GM18517 (cell line): ENCODE measurements around the gene WWOX.

Experiments
- ATAC-seq: cut with Tn5 transposase; IDR thresholded peaks from one replicate; pipeline ENCODE4 v1.9.1; 2021; ENCODE audit warnings: mild to moderate bottlenecking, moderate library complexity; ENCODE audit not compliant: unreplicated experiment

WWOX gene

DNA sequence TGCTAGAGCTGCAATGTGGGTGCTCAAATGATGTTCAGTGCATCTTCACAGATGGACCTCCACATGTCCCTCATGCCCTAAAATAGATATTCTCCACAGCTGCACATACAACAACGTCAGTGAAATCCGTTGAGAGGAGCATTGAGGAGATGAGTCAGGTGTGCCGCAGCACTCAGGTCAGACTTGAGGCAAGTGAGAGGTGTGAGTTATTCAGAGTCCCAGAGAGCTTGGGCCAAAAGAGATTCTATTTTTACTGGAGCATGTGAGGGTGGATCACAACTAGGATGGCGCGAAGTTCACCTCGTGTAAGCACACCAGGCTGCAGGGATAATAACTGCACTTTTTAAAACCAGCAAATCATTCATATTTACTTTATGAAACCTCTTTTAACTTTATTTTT, 855.8 kb downstream of the WWOX start:
- ATAC-seq = no peak

DNA sequence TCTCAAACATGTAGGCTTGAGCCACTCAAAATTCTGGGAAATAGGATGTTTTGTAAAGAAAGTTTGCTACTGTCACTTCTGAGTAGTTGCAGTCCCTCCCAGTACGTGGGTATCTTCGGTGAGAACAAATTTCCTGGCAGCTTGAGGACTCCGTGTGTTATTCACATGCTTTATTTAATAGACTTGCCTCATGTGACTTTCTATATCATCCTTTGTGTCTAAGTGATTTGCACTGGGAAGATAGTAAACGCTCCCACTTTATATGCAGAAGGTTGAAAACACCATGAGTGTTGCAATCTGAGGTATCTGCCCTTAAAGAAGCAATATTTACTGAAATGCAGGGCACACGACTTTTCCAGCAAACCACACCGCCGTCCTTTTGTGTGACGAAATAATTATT, 857.4 kb downstream of the WWOX start:
- ATAC-seq = no peak

DNA sequence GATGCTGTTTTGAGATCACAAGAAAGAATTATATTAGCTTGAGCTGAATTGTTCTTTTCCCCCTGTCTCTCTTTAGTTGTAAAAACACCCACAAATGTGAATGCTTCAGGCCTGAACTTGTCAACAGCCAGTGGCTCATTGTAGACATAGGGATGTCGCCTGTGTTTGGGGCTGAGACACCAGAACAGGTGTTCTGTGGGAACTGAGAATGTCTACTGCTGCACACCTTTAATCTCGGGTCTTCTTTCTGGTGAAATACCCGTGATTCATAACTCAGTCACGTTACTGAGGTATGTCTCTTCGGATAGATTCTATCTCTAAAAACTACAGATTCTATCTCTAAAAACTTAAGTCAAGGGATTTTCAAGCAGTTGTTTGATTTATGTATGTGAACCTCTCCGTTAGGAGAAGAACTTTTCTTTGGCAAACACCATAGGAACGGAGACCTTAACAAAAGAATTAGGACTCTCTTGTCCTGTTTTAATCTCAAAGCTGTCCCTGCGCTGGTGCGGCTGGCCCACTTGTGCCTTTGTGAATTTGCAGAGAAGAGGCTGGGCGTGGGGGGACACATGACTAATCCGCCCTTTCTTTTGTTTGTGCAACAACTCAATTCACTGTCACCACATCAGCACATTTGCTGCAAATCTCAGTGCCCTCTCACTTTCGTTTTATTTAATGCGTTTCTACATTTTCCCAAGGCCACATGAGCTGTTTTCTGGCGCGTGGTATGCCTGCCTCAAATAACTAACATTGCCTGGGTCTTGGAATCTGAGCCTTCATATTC, 858.1 kb downstream of the WWOX start:
- no peak for ATAC-seq

DNA sequence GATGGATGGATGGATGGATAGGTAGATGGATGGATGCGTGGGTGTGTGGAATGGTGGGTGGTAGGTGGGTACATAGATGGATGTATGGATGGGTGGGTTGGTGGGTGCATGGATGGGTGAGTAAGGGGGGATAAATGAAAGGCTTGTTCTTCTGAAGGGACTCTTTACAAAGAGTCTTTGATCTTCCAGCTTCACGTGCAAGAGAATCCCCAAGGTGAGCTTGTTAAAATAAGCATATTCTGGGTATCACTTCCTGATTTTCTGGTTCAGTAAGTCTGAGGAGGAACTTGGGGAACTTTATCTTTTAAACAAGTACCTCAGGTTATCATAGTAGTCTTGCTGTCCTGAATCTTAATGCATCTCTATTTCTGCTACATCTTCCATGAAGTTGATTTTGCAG, 862.0 kb downstream of the WWOX start:
- ATAC-seq = no peak

DNA sequence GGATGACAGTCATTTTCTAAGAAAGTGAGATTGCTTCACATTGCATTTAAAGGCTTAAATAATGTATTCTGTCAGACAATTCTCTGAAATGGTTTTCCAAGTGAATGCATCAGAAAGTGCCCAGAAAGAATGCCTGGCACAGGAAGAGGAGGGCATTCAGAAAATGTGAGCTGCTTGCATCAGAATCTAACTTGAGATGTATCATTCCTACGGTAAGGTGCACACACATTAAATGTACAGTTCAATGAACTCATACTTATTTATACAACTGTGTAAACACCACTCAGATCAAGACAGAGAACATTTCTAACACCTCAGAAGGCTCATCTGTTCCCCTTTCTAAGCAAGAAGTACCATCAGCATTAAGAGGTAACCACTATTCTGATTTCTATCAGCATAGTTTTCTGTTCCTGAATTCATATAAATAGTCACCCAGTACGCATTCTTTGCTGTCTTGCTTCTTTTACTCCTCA, 863.0 kb downstream of the WWOX start:
- ATAC-seq = peak; percentile 96

DNA sequence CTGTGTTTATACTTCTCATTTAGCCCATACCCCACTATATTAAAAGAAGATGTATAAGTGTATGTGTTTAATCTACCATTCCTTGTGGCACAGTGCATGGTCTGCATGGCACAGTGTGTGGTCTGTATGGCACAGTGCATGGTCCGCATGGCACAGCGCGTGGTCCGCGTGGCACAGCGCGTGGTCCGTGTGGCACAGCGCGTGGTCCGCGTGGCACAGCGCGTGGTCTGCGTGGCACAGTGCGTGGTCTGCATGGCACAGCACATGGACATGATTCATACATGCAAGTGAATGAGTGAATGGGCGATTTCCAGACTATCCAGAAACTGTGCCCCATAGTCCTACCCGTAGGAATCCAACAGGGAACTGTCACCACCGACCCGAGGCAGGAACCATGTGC, 868.5 kb downstream of the WWOX start:
- ATAC-seq = no peak

DNA sequence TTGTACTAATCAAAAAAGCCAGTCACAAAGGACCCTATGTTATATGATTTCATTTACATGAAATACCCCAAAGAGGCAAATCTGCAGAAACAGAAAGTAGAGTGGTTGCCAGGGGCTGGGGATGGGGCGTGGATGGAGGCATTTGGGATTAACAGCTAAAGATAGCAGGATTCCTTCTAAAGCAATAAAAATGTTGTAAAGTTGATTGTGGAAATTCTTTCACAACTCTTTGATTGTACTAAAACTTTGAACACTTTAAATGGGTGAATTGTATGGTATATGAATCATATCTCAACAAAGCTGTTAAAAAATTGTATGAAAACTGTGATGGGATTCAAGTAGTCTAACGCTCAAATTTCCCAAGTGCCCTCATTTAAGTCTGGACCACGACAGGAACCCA, 870.3 kb downstream of the WWOX start:
- no peak for ATAC-seq

DNA sequence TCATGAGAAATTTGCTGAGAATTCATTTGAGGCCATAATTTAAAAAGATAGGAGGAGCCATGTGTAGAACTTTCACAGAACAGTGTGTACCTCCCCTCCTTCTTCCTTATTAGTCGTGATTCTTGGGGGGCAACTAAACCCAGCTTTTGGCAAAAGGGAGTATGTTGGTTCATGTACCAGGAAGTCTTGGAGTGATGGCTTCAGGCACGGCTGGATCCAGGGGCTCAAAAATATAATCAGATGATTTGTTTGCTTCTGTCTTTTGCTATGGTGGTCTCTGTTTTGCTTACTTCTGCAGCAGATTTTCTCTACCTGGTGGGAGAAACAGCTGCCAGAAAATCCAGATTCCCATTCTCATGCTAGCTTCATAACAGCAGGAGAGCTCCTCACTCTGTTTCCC, 871.2 kb downstream of the WWOX start:
- no peak for ATAC-seq

DNA sequence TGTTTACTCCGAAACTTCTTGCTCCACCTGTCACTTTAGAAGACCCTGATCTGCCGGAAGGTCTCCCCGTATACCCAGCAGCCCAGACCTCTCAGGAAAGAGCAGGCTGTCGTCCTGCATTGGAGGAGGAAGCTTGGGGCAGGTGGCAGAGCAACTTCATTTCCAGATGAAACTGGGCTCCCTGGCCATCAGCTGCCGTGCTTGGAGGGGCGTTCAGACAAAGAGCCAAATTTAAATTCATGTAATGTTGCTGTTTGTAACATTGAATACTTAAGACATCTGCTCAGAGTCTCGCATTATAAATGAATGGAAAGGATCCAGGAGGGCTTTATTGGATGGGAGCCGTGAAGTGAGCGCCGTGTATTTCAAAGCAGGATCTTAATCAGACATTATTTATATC, 872.6 kb downstream of the WWOX start:
- ATAC-seq = no peak

DNA sequence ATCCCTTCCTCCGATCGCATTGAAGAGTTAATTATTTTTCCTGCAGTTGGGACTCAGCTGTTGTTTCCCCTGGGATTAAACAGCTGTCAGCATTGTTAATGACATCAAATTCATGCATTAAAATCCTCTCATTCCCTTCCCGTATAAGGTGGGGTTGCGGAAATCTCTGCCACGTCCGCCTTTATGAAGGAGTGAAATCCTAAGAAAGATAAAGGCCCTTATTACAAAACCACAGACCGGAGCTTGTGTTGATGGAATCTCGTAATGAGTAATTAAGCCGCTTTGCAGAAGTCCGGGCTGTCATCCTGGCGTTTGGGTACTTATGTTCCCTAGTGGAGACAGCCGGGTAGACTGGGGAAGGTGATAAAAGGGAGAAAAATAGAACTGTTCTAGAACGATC, 873.5 kb downstream of the WWOX start:
- ATAC-seq = no peak

DNA sequence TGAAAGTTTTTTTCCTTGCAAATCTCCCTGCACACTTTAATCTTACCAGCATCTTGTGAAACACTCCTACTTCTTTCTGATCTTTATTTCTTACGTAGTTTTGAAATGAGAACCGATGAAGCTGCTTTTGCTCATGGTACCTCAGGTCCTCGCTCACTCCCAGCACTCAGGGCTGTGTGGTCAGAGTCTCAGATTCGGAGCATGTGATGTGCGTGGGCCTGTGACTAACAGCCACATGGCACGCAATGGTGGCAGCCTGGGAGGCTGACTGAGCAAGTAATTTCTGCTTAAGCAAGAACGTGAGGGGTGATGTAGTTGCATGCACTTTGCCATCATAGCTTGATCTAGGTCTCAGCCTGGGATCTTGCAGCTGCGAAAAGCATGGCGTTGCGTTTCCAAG, 876.8 kb downstream of the WWOX start:
- no peak for ATAC-seq

DNA sequence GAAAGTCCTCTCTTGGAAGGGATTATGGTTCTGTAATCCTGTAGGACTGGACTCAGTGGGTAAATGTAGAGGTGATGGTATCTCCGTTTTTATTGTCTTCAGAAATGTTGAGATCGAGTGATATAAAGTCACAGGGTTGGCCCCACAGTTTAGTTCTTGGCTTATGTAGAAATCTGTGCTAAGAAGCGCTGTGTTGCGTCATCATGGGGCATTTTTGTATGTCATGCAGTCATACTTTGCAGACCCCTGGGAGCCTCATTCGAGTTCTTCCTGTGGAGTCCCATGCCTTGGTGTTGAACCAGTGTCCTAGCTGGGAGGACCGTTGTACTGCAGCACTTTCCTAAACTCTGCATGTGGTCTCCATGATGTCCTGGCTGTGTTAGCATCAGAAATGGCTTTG, 881.4 kb downstream of the WWOX start:
- ATAC-seq = no peak

DNA sequence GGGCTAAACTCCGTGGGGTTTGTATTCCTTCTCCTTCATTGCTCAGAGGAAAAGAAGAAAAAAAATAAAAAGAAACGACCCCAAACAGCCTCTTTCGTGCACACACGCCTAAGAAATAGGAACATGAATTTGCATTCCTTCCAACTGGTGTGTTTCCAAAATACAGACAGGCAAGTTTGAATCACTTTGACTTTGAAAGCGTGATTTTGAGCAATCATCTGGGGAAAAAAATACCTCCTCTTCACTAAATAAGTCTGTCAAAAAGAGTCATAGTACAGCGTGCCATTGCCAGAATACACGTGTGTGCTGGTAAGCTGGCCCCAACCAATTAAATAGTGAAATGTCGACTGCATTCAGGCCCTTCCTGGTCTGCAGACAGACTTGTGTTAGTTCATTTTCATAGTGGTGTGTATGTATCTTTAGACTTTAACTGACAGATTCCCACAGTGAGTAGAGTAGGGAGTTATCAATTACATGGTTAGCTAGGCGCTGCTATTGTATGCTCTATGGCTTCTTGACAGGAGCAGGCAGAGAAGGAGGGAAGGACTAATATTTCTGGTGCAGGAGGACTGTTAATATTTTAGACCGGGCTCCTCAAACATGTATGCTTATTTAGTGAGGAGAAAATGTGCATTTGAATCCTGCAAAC, 882.8 kb downstream of the WWOX start:
- ATAC-seq = no peak

DNA sequence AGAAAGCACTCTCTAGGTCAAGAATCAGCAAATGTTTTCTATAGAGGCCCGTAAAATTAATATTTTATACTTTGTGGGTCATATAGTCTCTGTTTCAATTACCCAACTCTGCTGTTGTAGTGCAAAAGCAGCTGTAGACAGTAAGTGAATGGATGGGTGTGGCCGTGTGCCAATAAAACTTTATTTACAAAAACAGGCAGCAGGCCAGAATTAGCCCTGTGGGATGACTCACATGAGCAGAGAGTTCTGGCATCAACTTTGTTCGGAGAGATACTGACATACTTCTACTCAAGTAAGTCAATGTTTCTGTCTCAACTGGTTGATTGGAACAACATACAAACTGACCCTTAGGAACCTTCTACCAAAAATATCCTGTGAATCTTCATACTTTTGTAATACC, 884.9 kb downstream of the WWOX start:
- ATAC-seq = no peak

DNA sequence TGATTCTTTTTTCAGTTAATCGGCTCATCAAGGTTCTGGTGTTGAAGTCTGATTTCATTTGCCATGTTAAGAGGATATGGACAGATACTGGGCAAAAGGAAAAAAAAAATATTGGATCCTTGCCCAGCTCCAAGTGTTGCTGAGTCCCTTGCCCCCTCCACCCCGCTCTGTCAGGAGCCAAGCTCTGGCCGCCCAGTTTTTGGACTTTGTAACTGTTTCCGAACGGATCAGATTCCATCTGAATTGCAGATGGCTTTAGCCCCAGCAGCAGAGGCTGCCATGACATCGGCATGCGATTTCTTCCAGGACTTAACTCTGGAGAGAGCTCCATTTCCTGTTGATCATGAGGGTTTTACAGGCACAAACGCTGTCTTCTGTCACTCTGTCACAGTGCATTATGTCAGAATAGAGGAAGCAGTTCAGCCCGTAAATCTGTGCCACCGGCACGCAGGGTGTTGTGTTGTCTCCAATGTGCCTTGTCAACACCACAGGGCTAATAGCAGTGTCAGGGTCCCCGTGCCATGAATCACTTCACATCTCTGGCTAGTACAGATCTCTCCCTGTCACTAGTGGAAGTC, 885.5 kb downstream of the WWOX start:
- ATAC-seq = no peak

DNA sequence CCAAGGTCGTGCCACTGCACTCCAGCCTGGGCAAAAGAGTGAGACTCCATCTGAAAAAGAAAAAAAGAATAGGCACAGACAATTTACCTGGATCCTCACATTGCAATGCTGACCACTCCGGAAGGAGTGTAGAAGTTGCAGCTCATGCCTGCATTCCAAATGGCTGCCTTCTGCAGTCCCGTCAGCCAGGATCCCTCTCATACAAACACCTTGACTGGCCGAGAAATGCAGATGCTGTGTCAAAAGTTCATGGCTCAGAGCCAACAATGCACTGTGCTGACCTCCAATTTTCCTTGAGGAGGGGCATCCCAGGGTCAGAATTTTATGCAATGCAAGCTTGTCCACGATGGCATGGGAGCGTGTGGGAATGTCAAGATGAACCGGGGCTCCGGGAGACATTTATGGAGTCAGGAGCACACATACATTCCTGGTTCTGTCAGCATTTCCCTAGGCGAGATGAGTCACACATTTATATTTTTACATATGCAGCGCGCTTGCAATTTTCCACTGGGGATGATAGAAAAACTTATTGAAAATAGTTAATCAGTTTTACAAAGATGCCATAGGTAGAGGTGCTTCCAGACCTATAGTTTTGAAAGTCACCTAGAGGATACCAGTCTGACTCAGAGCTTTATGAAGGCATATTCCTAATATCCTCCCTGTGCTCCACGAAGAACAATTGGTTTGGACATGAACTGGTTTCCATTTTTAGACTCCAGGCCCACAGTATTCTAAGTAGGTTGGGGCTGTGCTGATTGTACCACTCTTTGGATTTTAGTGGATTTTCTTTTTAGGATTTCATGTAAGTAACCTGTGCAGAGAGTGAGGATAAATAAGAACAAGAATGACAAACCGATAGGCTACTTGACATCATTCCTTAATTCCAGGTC, 886.5 kb downstream of the WWOX start:
- no peak for ATAC-seq

DNA sequence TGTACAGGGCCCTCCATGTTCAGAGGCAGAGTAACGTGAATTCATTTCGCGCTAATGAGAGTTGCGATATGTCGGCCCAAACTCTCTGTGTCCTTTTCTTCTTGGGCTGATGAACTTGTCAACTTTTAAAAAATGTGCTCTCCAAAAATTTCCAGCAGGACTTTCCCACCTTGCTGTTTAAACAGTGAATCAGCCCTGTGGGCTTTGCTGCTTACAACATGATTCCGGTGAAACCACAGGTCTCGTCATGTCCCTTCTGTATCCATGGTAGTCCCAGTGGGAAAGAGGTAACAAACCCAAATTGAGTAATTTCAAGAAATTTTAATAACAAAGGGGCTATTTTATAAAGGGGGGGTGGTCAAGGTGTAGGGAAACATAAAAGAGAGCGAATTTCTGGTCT, 888.2 kb downstream of the WWOX start:
- no peak for ATAC-seq

DNA sequence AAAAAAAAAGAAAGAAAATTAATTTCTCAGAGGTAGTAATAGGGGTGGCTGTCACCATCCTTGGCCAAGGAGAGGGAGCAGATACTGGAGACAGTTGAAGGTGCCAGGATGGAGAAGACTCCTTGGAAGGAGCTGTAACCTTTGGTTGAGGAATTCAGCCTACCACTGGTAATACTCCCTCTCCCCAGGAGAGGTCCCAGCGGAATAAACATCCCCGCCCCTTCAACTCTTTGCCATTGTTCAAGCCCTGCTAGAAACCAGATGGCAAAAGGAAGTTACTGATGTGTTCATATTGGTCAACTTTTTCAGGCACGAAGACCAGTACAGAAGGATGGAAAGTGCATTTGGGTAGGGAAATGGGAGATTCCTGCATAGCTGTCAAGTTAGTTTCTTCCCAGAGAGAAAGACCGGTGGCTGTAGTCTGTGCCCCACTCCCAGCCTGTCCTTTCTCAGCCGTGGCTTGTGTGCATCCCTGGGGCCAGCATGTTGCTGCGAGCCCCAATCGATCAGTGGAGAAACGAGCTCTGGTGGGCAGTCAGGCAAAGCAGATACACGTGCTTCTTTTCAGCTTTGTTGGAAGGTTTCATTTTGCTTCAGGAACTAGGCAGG, 889.0 kb downstream of the WWOX start:
- ATAC-seq = no peak

DNA sequence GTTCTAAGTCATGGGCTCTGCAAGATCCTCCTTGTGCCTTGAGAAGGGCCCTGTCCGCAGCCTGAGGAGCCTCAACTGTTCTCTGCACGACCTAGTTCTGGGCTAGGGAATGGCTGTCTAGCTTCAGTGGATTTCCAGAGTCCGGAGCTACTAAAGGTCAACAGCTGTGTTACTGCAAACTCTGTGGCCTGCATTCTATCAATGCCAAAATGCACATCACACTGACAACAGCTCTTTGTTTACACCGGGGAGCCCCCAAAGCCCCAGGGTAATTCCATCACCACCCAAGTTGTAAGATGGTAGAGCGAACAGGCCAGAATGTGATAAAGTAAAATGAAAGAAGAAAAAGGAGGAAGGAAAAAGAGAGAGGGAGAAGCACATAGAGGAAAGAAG, 890.9 kb downstream of the WWOX start:
- ATAC-seq = no peak

DNA sequence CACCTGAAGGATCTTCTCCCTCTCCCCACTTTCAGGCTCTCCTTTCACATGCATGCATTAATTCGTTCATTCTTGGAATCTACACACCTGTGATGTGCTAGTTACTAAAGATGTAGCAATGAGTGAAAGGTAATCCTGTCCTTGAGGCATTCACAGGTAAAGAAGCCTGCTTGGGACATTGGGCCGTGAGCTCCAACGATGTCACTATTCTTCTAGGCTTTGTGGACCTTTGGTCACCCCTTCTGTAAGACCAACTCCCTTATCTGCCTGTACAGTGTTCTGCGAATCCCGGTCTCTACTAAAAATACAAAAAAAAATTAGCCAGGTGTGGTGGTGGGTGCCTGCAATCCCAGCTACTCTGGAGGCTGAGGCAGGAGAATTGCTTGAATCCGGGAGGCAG, 892.5 kb downstream of the WWOX start:
- no peak for ATAC-seq

DNA sequence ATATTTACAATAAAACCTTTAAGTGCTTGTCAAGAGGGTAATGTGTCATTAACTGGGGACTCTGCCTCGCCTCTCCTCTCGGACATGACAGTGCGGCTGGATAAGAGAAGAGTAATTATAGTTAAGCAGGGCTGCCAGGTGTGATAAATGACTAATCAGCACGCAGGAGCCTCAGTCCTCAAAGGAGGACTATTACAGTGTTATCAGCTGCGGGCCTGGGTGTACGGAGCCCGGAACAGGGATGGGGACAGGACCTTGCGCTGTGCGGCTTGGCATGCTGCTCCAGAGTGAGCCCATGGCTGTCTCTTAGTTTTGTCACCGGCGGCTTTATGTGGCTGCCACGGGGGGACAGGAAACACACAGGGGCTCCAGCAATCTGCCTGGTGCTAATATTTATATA, 893.9 kb downstream of the WWOX start:
- ATAC-seq = no peak
